Stimulated activated CD8-positive, alpha-beta memory T cell treated with anti-CD3 and anti-CD28 coated beads, Interleukin-12 subunit alpha, Interleukin-12 subunit beta, amount 100 ng/mL, for 24 hours (primary cell): ENCODE data around the gene EEPD1.

Source experiments
- DNase-seq: peaks from one replicate; pipeline ENCODE4 v3.0.0-alpha.2; 2020; ENCODE audit errors: extremely low read depth

The EEPD1 gene

GRCh38 chr7:36154255-36155212, 1.5 kb downstream of the EEPD1 start:
- DNase-seq, result no peak

GRCh38 chr7:36155811-36156361, 2.8 kb downstream of the EEPD1 start:
- DNase-seq, result no peak

- no peak for DNase-seq
Observed at GRCh38 chr7:36157527-36158320, 4.7 kb downstream of the EEPD1 start.

GRCh38 chr7:36158321-36158605, 5.2 kb downstream of the EEPD1 start:
- no peak for DNase-seq

- no peak for DNase-seq
Observed at GRCh38 chr7:36159618-36160017, 6.6 kb downstream of the EEPD1 start.

- DNase-seq, result no peak
Observed at GRCh38 chr7:36160313-36160712, 7.3 kb downstream of the EEPD1 start.

- no peak for DNase-seq
Observed at GRCh38 chr7:36161996-36162395, 8.9 kb downstream of the EEPD1 start.

GRCh38 chr7:36165059-36165458, 12.0 kb downstream of the EEPD1 start:
- DNase-seq, result no peak

GRCh38 chr7:36165802-36166201, 12.7 kb downstream of the EEPD1 start:
- no peak for DNase-seq

- no peak for DNase-seq
Observed at GRCh38 chr7:36167403-36168050, 14.5 kb downstream of the EEPD1 start.

- DNase-seq, result no peak
Observed at GRCh38 chr7:36171503-36171902, 18.4 kb downstream of the EEPD1 start.

GRCh38 chr7:36175886-36176285, 22.8 kb downstream of the EEPD1 start:
- DNase-seq, result no peak

- DNase-seq, result no peak
Observed at GRCh38 chr7:36176697-36177096, 23.6 kb downstream of the EEPD1 start.

- DNase-seq, result no peak
Observed at GRCh38 chr7:36180121-36180520, 27.1 kb downstream of the EEPD1 start.

- no peak for DNase-seq
Observed at GRCh38 chr7:36181668-36182067, 28.6 kb downstream of the EEPD1 start.

GRCh38 chr7:36182854-36183604, 30.0 kb downstream of the EEPD1 start:
- DNase-seq, result no peak

- no peak for DNase-seq
Observed at GRCh38 chr7:36185092-36185491, 32.0 kb downstream of the EEPD1 start.

GRCh38 chr7:36185756-36186155, 32.7 kb downstream of the EEPD1 start:
- DNase-seq, result no peak

GRCh38 chr7:36186359-36187121, 33.5 kb downstream of the EEPD1 start:
- no peak for DNase-seq

GRCh38 chr7:36188266-36188665, 35.2 kb downstream of the EEPD1 start:
- DNase-seq, result no peak

- DNase-seq, result no peak
Observed at GRCh38 chr7:36188906-36189305, 35.9 kb downstream of the EEPD1 start.
